Activated CD4-positive, CD25-positive, alpha-beta regulatory T cell (primary cell): ENCODE data around the gene TACC2.

Source experiments
- DNase-seq, 4 experiments: peaks; one replicate each; lab custom pipeline; 2025; lab: John Stamatoyannopoulos, UW

TACC2 gene

DNA sequence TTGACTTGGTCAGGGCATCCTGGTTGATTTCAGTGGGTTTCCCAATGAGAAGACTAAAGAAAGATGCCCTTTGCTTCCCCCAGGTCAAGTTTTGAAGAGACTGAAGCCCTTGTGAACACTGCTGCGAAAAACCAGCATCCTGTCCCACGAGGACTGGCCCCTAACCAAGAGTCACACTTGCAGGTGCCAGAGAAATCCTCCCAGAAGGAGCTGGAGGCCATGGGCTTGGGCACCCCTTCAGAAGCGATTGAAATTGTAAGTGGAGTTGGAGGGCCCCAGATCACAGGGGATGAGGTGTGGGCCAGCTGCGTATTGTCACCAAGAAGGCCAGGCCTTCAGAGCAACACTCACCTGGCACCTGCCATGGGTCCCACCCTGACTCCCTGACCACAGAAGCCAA is 238.8 kb downstream of the TACC2 start:
- no peak for DNase-seq

DNA sequence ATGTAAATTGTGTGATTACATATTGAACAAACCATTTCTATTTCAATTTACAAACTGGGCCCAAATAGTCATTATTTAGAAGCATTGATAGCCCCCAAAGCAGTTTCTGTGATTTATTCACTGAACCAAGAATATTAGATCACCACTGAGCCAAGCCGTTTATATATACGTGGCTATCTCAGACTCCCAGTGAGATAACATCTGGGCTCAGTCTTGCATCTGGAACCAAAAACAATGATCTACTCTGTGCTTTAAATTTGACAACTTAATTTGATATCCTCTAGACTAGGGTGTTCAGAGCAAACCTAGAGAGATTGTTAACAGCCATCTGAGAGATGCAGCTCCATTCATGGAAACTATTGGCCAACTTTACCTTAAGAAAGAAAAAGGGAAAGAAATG is 240.7 kb downstream of the TACC2 start:
- no peak for DNase-seq

DNA sequence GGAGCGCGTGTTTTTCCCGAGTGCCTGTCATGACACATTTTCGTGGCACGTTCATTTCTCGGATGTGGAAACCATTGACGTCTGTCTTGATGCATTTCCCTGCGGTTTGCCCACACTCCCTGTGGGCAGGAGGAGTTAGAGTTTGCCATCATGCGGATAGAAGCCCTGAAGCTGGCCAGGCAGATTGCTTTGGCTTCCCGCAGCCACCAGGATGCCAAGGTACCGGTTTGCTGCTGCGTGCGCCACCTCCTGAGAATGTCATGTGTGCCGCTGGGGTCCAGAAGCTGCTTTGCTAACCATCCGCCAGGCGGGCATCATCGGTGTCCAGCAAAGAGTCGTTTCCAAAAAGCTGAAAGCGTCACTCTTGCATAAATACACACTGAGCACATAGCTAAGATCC is 241.3 kb downstream of the TACC2 start:
- DNase-seq: no peak

DNA sequence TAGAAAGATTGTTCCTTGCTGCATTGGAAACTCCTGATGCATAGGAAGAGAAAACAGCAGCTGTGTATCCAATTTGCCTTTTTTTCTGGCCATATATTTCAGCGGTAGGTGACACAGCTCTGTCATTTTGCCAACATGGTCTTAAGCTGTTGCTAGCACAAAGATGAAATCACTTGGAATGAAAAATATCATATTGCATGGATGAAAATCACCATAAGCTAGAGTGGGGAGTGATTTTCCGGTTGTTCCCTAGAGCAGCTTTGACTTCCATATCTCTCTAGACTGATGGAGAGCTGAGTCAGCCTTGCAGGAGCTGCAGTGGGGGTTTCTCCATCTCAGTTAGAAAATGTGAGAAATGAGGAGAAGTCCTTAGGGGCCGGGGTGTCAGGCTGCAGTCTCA is 243.8 kb downstream of the TACC2 start:
- DNase-seq: no peak

DNA sequence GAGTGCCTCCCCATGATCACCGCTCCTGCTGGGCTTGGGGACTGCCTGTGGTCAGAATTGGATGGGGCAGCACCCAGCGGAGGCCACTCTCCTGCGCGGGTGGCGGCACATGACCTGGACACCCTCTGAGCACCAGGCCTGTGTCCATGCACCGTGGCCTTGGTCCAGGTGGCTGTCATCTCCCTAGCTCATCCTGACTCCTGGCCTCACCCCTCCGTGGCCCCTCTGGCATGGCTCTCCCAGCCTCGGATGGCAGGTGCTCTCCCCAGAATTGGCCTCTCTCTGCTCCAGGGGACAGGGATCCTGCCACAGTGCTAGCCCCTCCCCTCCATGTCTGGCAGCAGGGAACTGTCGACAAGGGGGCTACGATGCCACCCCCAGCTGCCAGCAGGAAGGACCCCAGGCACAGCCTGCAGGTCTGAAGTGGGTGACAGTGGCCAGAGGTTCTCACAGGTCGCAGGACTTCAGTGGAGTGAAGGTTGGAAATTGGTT is 244.9 kb downstream of the TACC2 start:
- DNase-seq: no peak

DNA sequence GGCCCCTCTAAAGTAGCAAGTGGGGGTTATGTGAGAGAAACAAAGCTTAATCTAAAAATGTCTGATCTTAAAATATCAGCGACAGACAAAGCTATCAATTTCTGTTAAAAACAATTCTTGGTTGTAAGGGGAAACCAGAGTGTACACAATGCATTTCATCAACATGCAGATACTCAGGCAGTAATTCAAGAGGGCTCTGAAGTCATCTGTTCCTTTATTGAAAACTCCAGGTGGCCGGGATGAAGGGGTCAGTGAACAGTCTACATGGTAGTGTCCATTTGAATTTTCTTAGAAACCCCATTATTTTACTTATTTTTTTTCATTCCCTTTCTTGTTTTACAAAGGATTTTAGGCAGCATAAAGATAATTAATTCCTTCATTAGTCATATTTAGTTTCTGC is 245.5 kb downstream of the TACC2 start:
- no peak for DNase-seq

DNA sequence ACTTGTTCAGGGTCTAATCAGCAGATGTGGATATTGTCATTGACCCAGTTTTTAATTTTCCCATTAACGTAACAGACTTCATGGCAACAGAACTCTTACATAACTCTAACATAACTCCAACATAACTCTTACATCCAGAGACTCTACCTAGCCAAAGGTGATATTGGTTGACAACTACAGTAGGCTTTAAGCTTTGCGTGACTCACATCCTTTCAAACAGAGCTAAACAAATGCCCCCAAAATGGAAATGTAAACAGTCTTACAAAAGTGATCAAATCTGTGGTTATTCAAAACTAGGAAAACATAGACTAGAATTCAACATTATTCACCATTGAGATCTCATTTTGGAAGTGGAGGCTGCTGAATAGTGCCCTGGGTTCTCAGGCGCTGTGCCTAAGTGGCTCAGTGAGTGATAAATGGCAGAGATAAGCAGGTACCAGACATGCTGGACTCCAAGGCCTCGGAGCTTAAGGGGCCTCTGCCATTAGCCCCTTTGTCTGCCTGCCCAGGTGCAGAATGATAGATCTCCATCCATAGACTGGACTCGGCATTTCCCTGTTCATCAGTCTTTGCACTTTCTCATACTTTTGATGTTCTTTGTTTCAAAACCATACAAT is 247.8 kb downstream of the TACC2 start:
- DNase-seq: no peak

DNA sequence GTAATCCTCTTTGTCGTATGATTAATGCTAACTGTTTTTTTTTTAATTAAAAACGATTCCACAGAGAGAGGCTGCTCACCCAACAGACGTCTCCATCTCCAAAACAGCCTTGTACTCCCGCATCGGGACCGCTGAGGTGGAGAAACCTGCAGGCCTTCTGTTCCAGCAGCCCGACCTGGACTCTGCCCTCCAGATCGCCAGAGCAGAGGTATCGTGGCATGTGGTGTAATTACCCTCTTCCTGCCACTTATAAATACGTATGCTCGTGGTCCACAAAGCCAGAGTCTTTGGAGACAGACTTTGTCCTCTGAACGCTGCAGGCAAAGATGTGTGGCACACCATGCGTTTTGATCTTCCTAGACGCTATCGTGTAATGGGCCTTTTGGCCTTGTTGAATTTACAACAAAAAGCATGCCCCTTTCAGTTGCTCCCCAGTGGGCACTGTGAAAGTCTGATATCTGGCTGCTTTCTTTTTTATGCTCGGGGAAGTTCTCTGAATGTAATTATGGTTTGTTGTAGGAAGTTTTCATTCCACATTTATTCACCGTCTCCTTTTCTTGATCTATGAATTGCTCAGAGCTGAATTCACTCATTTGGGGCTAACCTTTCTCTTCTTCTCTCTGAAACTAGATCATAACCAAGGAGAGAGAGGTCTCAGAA is 248.5 kb downstream of the TACC2 start:
- DNase-seq: no peak

DNA sequence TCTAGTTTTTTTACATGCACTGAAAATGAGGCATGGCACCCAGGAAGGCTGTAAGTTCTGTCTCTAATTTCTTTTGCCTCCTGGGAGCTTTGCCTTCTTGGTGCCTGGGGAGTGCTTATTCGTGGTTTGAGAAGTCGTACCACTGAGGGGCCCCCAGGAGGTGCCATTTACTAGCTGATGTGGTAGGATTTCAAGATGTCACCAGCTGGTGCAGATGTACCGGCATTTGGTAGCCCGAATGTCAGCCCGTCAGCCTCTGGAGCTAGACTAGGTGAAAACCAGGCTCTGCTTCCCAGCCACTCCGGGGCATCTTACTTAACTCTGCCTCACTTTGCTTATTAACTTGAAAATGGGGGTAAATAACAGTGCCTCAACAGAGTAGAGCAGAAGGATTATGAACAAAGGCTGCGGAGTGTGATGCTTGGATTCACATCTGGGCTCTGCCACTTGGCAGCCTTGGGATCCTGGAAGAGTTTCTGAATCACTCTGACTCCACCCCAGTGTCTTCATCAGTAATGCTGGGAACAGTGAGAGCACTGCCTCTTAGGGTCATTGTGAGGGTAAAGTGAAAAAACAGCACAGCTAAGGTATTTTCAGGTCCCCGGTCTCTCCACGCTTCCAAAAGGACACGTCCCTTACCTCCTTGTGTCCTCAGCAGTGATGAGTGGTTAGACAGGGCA is 250.8 kb downstream of the TACC2 start:
- no peak for DNase-seq

DNA sequence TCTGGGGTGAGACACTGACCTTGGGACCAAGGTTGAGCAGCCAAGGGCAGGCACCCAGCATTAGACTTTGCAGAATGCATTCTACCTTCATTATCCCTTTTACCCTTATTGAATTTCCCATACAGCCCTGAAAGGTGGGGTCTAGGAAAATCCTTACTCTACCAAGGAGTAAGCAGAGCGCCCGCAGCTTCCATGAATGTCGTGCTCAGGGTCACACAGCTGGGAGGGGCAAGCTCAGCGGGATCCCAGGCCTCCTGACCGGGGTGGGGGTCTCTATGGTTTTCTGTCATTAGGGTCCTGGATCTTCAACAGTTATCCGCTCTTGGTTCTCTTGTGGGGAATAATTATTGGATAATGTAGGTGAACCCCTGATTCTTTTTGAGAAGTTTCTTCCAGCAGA is 251.4 kb downstream of the TACC2 start:
- DNase-seq: no peak

DNA sequence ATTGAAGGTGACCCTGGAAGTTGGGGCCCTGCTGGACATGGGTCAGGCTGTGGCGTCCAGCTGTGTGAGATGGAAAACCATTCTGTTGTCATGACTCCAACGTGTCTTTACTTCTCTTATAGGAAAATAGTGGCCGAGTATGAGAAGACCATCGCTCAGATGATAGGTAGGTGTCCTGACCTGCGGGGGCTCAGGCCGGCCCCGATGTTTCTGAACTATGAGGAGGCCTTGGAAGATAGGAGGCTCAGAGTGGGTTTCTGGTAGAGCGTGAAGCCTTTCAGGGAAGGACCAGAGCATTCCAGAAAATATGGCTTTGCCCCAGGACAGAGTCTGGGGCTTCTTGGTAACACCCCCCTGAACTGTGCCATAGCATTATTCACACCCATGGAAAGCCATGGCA is 252.9 kb downstream of the TACC2 start:
- no peak for DNase-seq

DNA sequence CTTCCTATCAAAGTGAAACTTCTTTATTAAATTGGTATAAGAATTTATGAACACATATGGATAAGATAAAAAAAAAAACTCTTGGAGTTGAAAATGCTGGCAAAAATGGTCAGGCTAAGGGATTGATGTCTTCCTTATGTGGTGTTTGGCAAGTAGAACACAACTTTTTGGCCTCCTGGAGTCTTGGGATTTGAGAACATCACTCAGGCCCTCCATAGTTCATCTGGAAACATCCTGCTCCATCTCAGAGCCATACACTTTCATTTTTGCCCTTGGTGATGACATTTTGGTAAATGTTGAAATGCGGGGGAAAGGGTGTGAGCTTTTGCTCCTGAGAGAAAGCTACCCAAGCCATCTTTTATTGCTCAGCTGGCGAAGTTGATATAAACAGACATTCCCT is 254.6 kb downstream of the TACC2 start:
- DNase-seq: no peak

DNA sequence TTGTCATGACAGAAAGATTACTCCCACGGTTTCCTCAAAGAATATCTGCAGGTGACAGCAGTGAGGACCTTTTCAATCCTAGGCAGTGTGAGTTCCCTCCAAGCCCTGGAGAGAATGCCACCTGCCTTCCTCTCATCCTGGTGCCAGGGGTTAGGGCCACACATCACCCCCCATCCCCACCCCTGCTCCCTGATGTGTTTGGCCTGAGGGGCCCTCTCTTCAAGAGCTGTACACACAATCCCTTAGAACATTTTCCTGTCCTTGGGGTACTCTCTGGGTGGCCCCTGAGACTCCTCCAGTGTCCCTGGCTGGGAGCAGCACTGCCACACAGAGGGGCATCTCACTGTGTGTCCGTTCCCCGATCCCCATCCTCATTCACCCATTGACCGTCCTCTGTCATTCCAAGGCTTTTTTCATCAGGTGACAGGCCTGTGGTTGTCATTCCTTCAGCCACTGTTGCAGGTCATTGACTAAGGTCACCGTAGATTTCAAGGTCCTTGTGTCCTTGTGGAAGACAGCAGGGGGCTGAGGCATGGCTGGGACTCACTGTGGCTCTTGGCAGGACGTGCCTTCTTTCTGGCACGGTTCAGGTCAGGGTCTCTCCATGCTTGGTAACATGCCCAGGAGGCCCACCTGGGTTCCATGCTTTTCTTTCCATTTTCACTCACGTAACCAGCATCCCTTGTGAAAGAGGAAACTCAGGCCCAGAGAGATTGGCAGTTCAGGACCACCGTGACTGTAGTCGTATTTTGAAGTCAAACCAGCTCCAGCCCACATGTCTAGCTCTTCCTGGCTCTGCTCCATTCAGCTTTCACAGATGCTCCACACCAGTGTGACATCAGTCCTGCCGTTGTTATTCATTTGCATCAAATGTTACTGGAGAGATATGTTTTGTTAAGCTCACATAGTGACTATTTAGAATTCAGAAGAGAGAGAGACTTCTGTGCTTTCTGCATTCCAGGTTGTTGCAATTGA is 255.3 kb downstream of the TACC2 start:
- DNase-seq: no peak

DNA sequence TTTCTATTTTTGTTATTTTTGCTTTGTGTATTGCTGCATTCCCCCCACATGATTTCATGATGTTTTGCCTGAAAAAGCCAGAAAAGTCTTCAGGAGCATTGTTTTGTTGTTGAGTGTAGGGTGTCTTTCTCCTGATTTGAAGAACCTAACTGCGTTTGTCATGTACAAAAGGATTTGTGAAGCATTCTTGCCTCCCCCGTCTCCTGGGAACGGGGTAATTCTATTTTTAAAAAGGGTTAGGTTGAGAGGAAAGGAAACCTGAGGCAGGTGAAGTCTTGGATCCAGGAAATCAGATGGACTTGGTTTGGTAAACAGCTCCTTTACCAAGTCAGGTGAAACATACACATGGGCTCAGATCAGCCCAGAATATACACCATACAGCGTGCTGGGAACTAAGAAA is 256.2 kb downstream of the TACC2 start:
- DNase-seq: no peak

DNA sequence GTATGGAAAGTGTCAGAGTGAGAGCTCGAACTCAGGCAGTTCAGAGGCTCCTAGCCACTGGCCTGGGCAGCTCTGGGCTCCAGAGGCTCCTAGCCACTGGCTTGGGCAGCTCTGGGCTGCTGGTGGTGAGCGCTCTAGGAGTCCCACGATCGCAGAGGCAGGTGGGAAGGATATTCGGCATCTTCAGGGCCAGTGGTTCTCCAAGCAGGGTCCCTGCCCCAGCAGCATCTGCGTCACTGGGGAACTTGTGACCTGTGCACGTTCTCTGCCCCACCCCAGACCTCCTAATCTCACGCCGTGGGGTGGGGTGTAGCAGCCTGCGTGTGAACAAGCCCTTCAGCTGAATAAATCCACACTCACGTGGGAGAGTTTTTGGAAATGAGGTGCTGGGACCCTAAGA is 256.9 kb downstream of the TACC2 start:
- no peak for DNase-seq

DNA sequence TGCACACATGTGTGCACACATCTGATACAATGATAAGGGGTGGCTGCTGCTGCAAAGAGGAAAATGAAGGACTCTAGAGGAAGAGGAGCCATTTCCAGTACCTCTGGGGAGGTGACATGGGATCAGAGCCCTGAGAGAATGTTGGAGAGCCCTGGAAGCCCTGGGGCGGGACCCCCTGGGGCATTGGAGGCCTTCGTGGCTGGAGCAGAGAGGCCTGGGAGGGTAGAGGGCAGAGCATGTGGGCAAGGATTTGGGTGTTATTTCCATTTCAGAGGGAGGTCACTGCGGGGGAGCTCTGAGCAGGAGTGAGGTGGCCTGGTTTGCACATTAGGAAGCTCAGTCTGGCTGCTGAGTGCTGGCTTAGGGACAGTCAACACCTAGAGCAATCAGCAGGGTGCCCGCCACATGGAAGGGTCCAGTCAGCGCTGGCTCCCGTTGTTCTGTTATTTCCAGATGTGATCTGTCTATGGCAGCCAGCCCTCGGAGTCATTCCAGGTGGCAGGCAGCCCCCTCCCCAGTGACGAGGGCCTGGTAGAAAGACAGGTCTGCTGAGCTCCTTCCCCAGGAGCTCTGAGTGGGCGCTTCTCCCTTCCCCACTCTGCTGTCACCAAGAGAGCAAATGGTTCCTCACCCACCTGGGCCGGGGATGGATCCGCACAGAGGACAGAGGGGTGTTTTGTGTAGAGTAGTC is 258.0 kb downstream of the TACC2 start:
- no peak for DNase-seq

DNA sequence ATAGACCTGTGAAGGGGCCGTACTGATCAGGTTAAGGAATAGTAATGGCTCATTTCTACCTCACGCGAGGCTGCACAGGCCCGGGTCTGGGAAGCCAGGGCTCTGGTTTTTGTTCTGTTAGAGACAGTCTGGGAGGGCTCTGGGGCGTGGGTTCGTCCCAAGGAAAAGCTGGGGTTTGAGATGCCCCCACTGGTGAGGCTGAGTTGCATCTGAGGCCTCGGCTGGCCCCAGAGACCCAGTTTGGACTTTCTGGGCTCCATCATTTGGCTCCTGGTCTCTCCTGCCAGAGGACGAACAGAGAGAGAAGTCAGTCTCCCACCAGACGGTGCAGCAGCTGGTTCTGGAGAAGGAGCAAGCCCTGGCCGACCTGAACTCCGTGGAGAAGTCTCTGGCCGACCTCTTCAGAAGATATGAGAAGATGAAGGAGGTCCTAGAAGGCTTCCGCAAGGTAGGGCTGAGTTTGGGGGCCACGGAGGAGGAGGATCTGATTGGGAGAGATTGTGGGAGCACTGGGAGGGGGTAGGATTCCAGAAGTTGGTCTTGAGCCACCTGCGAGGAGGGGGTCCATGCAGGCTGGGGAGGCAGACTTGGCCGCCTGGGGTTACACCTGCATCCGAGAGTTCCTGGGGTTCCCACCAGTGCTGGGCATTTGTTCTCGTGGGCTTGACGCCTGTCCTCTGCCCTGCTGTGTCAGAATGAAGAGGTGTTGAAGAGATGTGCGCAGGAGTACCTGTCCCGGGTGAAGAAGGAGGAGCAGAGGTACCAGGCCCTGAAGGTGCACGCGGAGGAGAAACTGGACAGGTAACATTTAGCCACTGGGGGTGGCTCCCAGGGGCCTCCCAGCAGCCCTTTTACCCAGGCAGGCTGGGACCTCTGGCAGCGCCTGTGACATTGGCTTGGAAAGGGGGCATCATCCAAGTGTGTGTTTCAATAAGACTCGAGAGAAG is 259.7 kb downstream of the TACC2 start:
- DNase-seq: no peak

DNA sequence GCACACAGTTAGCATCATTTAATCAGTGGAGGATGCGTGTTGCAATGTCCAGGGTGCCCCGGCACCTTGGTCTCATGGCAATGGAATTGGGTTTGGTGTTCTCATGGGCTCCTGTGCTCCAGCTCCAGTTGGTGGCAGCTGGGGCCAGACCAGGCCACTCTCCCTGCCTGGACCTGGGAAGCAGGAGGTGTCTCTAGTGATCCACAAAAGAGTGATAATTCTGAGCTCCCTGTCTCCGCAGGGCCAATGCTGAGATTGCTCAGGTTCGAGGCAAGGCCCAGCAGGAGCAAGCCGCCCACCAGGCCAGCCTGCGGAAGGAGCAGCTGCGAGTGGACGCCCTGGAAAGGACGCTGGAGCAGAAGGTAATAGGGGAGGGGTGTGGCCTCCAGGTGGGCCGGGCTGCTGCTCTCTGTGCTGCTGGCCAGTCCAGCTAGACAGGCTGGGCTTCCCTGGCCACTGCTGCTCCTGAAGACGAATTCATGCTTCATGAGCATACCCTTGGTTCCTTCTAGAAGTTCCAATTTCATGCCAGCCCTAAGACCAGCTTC is 260.4 kb downstream of the TACC2 start:
- no peak for DNase-seq

DNA sequence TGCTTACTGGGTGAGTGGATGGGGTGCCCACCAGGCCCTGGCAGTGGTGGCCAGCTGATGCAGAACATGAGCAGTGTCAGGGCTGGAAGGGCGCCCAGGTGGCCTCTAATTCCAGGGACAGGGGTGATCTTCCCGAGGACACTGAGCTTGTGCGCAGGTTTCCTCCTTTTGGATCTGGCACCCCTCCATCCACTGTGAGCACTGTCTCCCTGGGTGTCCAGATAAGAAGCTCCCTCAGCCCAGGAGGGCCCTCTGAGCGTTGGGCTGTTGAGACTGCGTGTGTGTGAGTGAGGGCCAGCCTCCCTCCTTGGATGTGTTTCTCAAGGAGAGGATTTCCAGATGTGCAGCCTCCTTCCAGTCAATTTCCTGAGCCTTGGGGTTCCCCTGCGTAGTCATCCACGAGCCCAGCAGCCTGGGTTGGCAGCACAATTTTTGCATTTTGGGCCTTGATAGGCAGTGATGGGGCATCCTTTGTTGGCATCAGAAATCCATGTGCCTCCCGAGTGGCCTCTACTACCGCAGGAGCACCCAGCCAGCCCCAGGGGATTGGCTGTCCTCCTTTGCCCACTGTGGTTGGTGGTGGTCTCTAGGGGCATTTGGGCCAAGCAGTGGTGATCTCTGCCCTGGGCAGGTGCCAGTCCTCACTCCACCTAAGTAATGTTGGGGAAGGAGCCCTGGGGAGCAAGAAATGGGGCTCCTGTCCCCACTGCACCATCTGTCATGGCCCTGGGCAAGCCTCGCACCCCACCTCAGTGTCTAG is 261.2 kb downstream of the TACC2 start:
- no peak for DNase-seq
